Ovary (tissue), 3 donors: ENCODE data around the gene ANKRD44.

Experiments
- POLR2A ChIP-seq: fragments of 450-650 bp; IDR thresholded peaks from one replicate; pipeline ENCODE4 v1.6.1; 2017; ENCODE audit warnings: antibody characterized with exemption, mild to moderate bottlenecking, moderate library complexity
- TF ChIP-seq, protein P1 (sequence below), 3 donors: fragments of 450-650 bp in 2 of 3; fragments of 200-600 bp in 1 of 3; IDR thresholded peaks; one replicate each; pipeline versions ENCODE4 v1.5.1 to v1.8.0; 2016 to 2022; ENCODE audit warnings: antibody characterized with exemption in 3 of 3, mild to moderate bottlenecking in 1 of 3
- donor health status: DM: no; HTN: no; CAD: no.

DNA sequence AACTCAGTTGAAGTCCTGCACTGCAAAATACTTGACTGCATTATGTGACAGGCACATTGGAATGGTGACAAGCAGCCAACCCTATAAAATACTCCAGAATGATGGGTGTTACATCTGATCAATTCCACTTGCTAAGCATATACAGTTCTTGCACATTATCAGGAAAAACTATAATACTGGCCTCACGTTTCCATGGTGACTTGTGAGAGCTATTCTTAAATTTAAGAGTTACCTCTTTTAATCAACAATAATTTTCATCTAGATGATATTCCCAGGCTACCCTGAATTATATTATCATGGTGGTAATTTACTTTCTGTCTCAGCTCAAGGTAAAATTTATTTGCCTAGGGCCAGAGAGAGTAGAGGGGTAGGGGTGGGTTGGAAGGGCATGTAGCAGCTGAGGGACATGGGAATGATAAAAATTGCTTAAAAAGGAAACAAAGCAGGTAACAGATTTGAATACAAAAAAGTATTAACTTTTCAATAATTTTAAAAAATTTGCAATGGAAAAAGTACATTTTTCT, 251.7 kb downstream of the ANKRD44 start:
- TF ChIP-seq, protein P1, sequence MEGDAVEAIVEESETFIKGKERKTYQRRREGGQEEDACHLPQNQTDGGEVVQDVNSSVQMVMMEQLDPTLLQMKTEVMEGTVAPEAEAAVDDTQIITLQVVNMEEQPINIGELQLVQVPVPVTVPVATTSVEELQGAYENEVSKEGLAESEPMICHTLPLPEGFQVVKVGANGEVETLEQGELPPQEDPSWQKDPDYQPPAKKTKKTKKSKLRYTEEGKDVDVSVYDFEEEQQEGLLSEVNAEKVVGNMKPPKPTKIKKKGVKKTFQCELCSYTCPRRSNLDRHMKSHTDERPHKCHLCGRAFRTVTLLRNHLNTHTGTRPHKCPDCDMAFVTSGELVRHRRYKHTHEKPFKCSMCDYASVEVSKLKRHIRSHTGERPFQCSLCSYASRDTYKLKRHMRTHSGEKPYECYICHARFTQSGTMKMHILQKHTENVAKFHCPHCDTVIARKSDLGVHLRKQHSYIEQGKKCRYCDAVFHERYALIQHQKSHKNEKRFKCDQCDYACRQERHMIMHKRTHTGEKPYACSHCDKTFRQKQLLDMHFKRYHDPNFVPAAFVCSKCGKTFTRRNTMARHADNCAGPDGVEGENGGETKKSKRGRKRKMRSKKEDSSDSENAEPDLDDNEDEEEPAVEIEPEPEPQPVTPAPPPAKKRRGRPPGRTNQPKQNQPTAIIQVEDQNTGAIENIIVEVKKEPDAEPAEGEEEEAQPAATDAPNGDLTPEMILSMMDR (IDR thresholded peaks at IDR 0.05): no peak
- no peak for TF ChIP-seq POLR2A
